ENCODE data around the gene TANK.

DNA sequence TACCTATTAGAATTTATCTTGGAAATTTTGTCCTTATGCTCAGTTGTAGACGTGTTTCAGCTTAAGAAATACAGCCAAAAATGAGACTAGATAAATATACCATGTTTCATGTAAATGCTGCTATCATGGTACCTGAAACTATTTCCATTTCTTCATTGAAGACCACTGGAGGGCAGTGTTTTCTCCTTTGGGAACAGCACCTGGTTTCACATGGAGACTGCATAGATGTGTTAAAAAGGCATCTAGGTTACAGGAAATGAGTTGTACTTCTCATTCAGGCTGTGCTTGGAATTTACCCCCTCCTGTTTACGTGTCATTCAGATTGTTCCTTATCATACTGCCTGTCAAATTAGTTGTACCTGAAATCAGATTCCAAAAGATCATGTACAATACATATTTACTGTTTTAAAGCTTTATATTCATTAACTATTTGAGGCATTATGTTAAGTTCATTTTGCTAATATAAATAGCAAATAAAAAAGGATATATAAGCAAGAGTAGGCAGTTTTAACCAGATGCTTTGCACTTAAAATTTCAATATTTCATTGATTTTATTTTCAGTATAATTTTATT, 90.7 kb downstream of the TANK start:
- no peak for TF ChIP-seq GATA2 (IDR thresholded peaks at IDR 0.05; ENCODE audit: low read depth, low read length)
- TF ChIP-seq GATA3 (IDR thresholded peaks at IDR 0.05; ENCODE audit: low read depth, low read length), result no peak

All from SH-SY5Y (cell line).